Measurements from ENCODE around the gene CCL8. TPM values are rescaled to one million over a fixed set of nuclear protein-coding genes. Genes with fewer than 3 reads are reported as not detected.
A peak's percentile ranks its signal among the peaks of the same experiment; 100 is the strongest.

The CCL8 gene
- total RNA-seq, 2 experiments from 2014 or later: not detected

- no peak overlapping the region for H3K4me3 Mint-ChIP-seq
- H3K9me3 Mint-ChIP-seq (ENCODE audit: insufficient read depth): no peaks in the 10 kb centered on the region
- no peak overlapping the region for H3K27ac Mint-ChIP-seq
- peaks cover 27% of the 10 kb centered on the region for H3K27me3 Mint-ChIP-seq (ENCODE audit: low read depth)
- POLR2A ChIA-PET: no interaction called here
- ATAC-seq (no peak), DNase-seq (no peak)
- CTCF ChIA-PET: interaction anchor here (1.5 kb wide), 1 partner anchor 11 kb away, joined by 4 read pairs; no protein-coding TSS in a partner anchor
- no peaks in the 10 kb centered on the region for H3K36me3 Mint-ChIP-seq (ENCODE audit: low read depth)
- peaks cover 15% of the 10 kb centered on the region for H3K4me1 Mint-ChIP-seq (ENCODE audit: low read depth)
Observed at GRCh38 chr17:34357398-34357797, 38.2 kb downstream of the CCL8 start.

DNA sequence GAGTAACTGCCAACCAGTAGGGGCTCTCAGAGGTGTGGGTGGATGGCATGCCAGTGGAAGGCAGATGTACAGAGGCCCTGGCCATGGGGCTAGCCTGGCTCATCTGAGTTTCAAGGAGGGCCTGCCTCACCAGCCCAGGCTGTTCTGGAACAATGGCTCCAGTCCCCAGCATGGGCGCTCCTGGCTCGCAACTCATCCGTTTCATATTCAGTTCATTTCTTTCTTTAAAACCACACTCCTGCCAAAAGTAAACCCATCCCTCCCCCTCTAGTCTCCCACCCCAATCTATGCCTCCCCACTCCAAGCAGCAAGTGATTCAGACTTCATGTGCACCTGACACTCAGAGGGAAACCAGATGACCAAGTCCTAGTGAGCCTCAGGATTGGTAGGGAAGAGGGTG lies 39.4 kb downstream of the CCL8 start:
- no peak for DNase-seq
- ChIA-PET CTCF (interaction anchor here (1.8 to 6.9 kb wide), 3 partner anchors 24 to 156 kb away, joined by 5 to 313 read pairs (median 71); no protein-coding TSS in a partner anchor), POLR2A (no interaction called here)
- Mint-ChIP-seq H3K4me3 (no peak overlapping the region), H3K27ac (no peak overlapping the region), H3K4me1 (ENCODE audit: low read depth) (peaks cover 26% of the 10 kb centered on the region), H3K27me3 (ENCODE audit: low read depth) (peaks cover 25% of the 10 kb centered on the region), H3K36me3 (ENCODE audit: low read depth) (no peaks in the 10 kb centered on the region), H3K9me3 (ENCODE audit: insufficient read depth) (no peaks in the 10 kb centered on the region)
- ATAC-seq: no peak

DNA sequence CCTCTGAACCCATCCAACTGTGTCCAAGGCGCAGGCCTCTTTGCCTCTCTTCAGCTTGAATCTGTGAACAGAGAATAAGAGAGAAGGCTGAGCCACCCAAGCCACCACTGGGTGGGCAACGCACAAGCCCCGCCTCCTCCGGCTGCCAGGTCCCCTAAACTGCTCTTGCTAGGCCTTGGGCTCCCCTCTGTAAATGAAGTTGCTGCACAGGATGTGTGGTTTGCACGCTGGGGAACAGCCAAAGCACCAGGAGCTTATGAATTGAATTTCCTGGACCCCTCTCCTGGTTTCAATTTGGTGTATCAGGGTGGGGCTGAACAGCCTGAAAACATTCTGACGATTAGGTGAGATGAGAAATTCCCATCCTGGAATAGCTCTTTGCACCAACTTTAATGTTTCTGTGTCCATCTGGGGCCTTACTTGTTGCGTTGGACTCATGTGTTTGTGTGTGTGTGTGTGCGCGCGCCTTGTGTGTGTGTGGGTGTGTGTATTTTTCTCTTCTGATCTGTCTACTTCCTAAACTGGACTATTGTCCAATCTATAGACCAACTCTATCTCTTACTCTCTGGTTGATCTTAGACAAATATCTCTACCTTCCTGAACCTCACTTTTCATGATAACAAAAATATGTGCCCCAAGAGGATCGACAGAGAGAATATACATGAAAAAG lies 41.5 kb downstream of the CCL8 start:
- CTCF ChIA-PET: interaction anchor here (0.6 to 6.9 kb wide), 68 partner anchors 9 to 581 kb away, joined by 3 to 313 read pairs (median 6); partner anchors contain the start of genes CCL2, CCL7 and CCL8
- Mint-ChIP-seq H3K27ac (no peak overlapping the region), H3K9me3 (ENCODE audit: insufficient read depth) (no peaks in the 10 kb centered on the region), H3K36me3 (ENCODE audit: low read depth) (no peaks in the 10 kb centered on the region), H3K4me3 (no peak overlapping the region), H3K4me1 (ENCODE audit: low read depth) (peaks cover 43% of the 10 kb centered on the region), H3K27me3 (ENCODE audit: low read depth) (peaks cover 23% of the 10 kb centered on the region)
- POLR2A ChIA-PET: interaction anchor here (1.2 kb wide), 1 partner anchor 160 kb away, joined by 5 read pairs; no protein-coding TSS in a partner anchor
- no peak for ATAC-seq
- no peak for DNase-seq

- H3K4me3 Mint-ChIP-seq: no peak overlapping the region
- H3K36me3 Mint-ChIP-seq (ENCODE audit: low read depth): no peaks in the 10 kb centered on the region
- ChIA-PET POLR2A (interaction anchor here (0.7 to 1.2 kb wide), 2 partner anchors 9 to 160 kb away, joined by 3 to 5 read pairs; no protein-coding TSS in a partner anchor), CTCF (interaction anchor here (0.6 to 6.9 kb wide), 74 partner anchors 9 to 582 kb away, joined by 3 to 313 read pairs (median 6); partner anchors contain the start of genes CCL2, CCL7 and CCL8)
- H3K4me1 Mint-ChIP-seq (ENCODE audit: low read depth): peaks cover 51% of the 10 kb centered on the region
- H3K27ac Mint-ChIP-seq: no peak overlapping the region
- ATAC-seq: peak; percentile 92
- DNase-seq: peak; percentile 88
- no peaks in the 10 kb centered on the region for H3K9me3 Mint-ChIP-seq (ENCODE audit: insufficient read depth)
- H3K27me3 Mint-ChIP-seq (ENCODE audit: low read depth): peaks cover 23% of the 10 kb centered on the region
Observed at GRCh38 chr17:34361478-34362061, 42.3 kb downstream of the CCL8 start.

DNA sequence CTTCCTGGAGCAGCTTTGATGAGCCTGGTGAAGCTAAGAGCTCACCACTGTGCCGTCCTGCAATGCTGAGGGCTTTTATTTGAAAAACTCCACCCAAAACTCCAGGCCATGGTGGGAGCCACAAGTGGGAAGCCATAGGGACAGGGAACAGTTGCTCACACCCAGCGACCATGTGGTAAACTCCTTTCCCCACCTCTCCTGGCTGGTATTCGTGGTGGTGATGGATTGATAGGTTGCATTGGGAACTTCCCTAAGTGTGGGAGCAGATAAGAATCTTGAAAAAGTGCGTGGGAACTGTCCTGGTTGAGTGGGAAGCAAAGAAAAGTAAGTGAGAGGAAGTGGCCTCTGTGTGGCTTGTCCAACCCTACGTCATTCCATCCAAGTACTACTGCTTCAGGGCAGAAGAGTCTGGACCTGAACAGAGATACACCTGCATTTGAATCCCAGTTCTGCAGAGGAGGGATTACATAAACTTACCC lies 44.0 kb downstream of the CCL8 start, which contains the start of gene CCL1:
Gene CCL1 (minus strand): TSS at position 51 of the 479 bp plus-strand sequence. CDS start 72 bp downstream, outside the sequence.
- DNase-seq: no peak
- Mint-ChIP-seq H3K27ac (no peak within 1 kb of the TSS), H3K4me1 (ENCODE audit: low read depth) (peaks cover 60% of the 10 kb centered on the region), H3K4me3 (no peak within 1 kb of the TSS), H3K27me3 (ENCODE audit: low read depth) (peaks cover 30% of the 10 kb centered on the region), H3K9me3 (ENCODE audit: insufficient read depth) (no peaks in the 10 kb centered on the region), H3K36me3 (ENCODE audit: low read depth) (no peaks in the 10 kb centered on the region)
- ATAC-seq: no peak
- POLR2A ChIA-PET: no interaction called here
- CTCF ChIA-PET: interaction anchor here (2.9 to 6.9 kb wide), 14 partner anchors 8 to 192 kb away, joined by 12 to 313 read pairs (median 42); no protein-coding TSS in a partner anchor

DNA sequence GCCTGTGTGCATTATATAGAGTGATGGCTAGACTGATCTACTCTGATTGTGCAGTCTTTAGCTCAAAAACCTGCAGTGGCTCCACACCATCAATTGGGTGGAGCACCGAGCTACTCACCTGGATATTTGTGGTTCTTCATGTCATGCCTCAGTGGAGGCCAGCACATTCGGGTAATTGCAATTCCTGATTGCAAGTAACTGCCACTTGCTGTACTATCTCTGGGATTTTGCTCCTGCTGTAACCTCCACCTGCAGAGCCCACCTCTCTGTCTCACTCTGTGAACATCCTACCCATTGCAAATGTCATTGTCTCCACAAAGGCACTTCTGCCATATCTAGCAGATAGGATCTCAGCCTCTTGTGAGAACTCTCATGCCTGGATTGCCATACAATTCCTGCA lies 45.5 kb downstream of the CCL8 start:
- ATAC-seq (no peak), DNase-seq (no peak)
- POLR2A ChIA-PET: no interaction called here
- Mint-ChIP-seq H3K27me3 (ENCODE audit: low read depth) (peaks cover 25% of the 10 kb centered on the region), H3K36me3 (ENCODE audit: low read depth) (no peaks in the 10 kb centered on the region), H3K9me3 (ENCODE audit: insufficient read depth) (no peaks in the 10 kb centered on the region), H3K4me1 (ENCODE audit: low read depth) (peaks cover 61% of the 10 kb centered on the region), H3K27ac (no peak overlapping the region), H3K4me3 (no peak overlapping the region)
- CTCF ChIA-PET: interaction anchor here (0.6 to 6.9 kb wide), 12 partner anchors 8 to 949 kb away, joined by 3 to 313 read pairs (median 3); no protein-coding TSS in a partner anchor

DNA sequence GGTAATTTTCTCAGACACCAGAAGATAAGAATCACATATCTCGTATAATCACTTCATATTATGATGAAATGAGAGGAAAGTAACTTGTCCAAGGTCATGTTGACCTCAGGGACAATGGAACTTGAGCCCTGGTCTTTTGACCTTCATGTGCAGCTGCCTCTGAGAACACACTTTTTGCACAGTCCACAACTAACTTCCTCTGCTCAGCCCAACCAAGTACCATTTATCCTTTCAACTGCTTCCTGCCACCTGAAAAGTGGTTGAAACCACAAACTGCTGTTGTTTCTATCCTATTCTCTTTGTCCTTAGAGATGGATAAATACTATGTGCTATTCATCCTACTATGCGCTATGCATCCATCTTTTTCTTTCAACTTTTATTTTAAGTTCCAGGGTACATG lies 46.1 kb downstream of the CCL8 start:
- ChIA-PET POLR2A (no interaction called here), CTCF (interaction anchor here (0.6 to 6.9 kb wide), 9 partner anchors 8 to 948 kb away, joined by 3 to 313 read pairs (median 5); no protein-coding TSS in a partner anchor)
- no peaks in the 10 kb centered on the region for H3K36me3 Mint-ChIP-seq (ENCODE audit: low read depth)
- H3K4me3 Mint-ChIP-seq: no peak overlapping the region
- peaks cover 65% of the 10 kb centered on the region for H3K4me1 Mint-ChIP-seq (ENCODE audit: low read depth)
- H3K27ac Mint-ChIP-seq: peak overlapping the region; percentile 18
- peaks cover 25% of the 10 kb centered on the region for H3K27me3 Mint-ChIP-seq (ENCODE audit: low read depth)
- ATAC-seq (peak; percentile 47), DNase-seq (peak; percentile 42)
- no peaks in the 10 kb centered on the region for H3K9me3 Mint-ChIP-seq (ENCODE audit: insufficient read depth)

DNA sequence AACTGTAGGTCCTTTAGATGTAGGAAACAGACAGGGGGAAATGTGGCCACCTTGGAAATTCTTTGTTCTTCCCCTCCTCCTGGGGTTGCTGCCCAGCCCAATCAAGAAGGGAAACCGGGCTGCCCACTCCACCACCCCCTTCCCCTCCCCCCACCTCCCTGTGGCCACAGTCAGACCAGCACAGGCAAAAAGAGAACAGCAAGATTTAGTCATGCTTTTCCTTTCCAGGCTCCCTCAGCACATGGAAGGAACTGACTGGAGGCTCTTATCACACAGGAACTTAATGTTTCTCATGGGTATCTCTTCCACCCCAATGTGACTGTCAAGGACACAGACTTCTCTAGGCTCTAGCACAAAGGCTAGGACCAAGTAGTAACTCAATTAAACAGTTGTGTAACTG lies 46.8 kb downstream of the CCL8 start:
- ChIA-PET POLR2A (no interaction called here), CTCF (interaction anchor here (1.0 to 1.6 kb wide), 3 partner anchors 11 to 33 kb away, joined by 4 to 6 read pairs (median 5); no protein-coding TSS in a partner anchor)
- DNase-seq: no peak
- Mint-ChIP-seq H3K27ac (no peak overlapping the region), H3K27me3 (ENCODE audit: low read depth) (peaks cover 25% of the 10 kb centered on the region), H3K4me1 (ENCODE audit: low read depth) (peaks cover 65% of the 10 kb centered on the region), H3K4me3 (no peak overlapping the region), H3K9me3 (ENCODE audit: insufficient read depth) (no peaks in the 10 kb centered on the region), H3K36me3 (ENCODE audit: low read depth) (no peaks in the 10 kb centered on the region)
- ATAC-seq: no peak

DNA sequence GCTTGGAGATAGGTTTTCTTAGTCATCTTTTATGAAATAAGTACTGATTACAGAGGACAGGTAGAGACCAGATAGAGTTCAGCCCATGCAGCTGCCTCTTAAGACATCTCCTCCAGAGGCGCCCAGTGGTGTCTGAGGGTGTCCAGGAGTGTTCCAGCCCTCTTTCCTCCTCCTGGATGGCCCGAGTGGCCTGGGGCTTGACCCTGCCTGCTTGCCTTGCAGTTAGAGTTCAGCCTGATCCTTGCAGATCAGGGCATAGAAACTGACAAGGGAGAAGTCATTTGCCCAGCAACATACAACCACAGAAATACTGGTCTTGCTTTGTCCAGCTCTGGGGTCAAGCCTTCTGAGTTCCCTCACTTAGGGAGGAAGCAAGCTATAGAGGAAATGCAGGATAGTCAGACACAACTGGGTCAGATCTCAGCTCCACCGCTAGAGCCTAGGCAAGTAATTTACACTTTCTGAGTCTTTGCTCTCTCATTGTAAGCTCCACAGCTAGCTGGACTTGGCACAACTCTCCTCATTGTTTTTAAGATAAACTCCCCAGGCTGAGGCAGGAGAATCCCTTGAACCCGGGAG lies 47.4 kb downstream of the CCL8 start:
- Mint-ChIP-seq H3K4me3 (no peak overlapping the region), H3K27ac (no peak overlapping the region), H3K4me1 (ENCODE audit: low read depth) (peaks cover 65% of the 10 kb centered on the region), H3K36me3 (ENCODE audit: low read depth) (no peaks in the 10 kb centered on the region), H3K27me3 (ENCODE audit: low read depth) (peaks cover 25% of the 10 kb centered on the region), H3K9me3 (ENCODE audit: insufficient read depth) (no peaks in the 10 kb centered on the region)
- ChIA-PET POLR2A (no interaction called here), CTCF (interaction anchor here (0.8 to 1.6 kb wide), 5 partner anchors 10 to 196 kb away, joined by 3 to 6 read pairs (median 4); no protein-coding TSS in a partner anchor)
- ATAC-seq (no peak), DNase-seq (no peak)

GRCh38 chr17:34367486-34368195 lies 48.4 kb downstream of the CCL8 start:
- CTCF ChIA-PET: interaction anchor here (0.8 to 2.1 kb wide), 5 partner anchors 9 to 166 kb away, joined by 3 to 10 read pairs (median 4); partner anchors contain the start of gene CCL13
- ATAC-seq: no peak
- no peak for DNase-seq
- H3K27me3 Mint-ChIP-seq (ENCODE audit: low read depth): peaks cover 23% of the 10 kb centered on the region
- peaks cover 64% of the 10 kb centered on the region for H3K4me1 Mint-ChIP-seq (ENCODE audit: low read depth)
- H3K36me3 Mint-ChIP-seq (ENCODE audit: low read depth): no peaks in the 10 kb centered on the region
- POLR2A ChIA-PET: no interaction called here
- H3K9me3 Mint-ChIP-seq (ENCODE audit: insufficient read depth): no peaks in the 10 kb centered on the region
- H3K27ac Mint-ChIP-seq: no peak overlapping the region
- H3K4me3 Mint-ChIP-seq: no peak overlapping the region
